ENCODE data around the gene LETM1.

Gene LETM1

GRCh38 chr4:1777822-1778641 is 77.9 kb downstream of the LETM1 start:
- DNase-seq (ENCODE audit: low read depth), result no peak

- no peak for DNase-seq (ENCODE audit: low read depth)
Measured at GRCh38 chr4:1776521-1777161, 79.3 kb downstream of the LETM1 start.

- DNase-seq (ENCODE audit: low read depth), result no peak
Measured at GRCh38 chr4:1775731-1776500, 80.0 kb downstream of the LETM1 start.

- DNase-seq (ENCODE audit: low read depth), result no peak
Measured at GRCh38 chr4:1773754-1774153, 82.2 kb downstream of the LETM1 start.

- no peak for DNase-seq (ENCODE audit: low read depth)
Measured at GRCh38 chr4:1772853-1773538, 83.0 kb downstream of the LETM1 start.

- DNase-seq (ENCODE audit: low read depth), result no peak
Measured at GRCh38 chr4:1771555-1772305, 84.2 kb downstream of the LETM1 start.

GRCh38 chr4:1770791-1771231 is 85.1 kb downstream of the LETM1 start:
- no peak for DNase-seq (ENCODE audit: low read depth)

GRCh38 chr4:1770245-1770644 is 85.7 kb downstream of the LETM1 start:
- DNase-seq (ENCODE audit: low read depth), result no peak

- no peak for DNase-seq (ENCODE audit: low read depth)
Measured at GRCh38 chr4:1769692-1770091, 86.3 kb downstream of the LETM1 start.

- no peak for DNase-seq (ENCODE audit: low read depth)
Measured at GRCh38 chr4:1768367-1769034, 87.5 kb downstream of the LETM1 start.

GRCh38 chr4:1767770-1768366 is 88.1 kb downstream of the LETM1 start:
- peak; percentile 15 for DNase-seq (ENCODE audit: low read depth)

- DNase-seq (ENCODE audit: low read depth), result peak; percentile 22
Measured at GRCh38 chr4:1767061-1767769, 88.7 kb downstream of the LETM1 start.

GRCh38 chr4:1766106-1767060 is 89.6 kb downstream of the LETM1 start:
- no peak for DNase-seq (ENCODE audit: low read depth)

- no peak for DNase-seq (ENCODE audit: low read depth)
Measured at GRCh38 chr4:1765409-1766072, 90.4 kb downstream of the LETM1 start.

- DNase-seq (ENCODE audit: low read depth), result no peak
Measured at GRCh38 chr4:1764670-1765069, 91.3 kb downstream of the LETM1 start.

- DNase-seq (ENCODE audit: low read depth), result peak; percentile 23
Measured at GRCh38 chr4:1763550-1764080, 92.3 kb downstream of the LETM1 start.

- no peak for DNase-seq (ENCODE audit: low read depth)
Measured at GRCh38 chr4:1763070-1763549, 92.8 kb downstream of the LETM1 start.
